ENCODE measurements around the gene CEACAM16.

The CEACAM16 gene

DNA sequence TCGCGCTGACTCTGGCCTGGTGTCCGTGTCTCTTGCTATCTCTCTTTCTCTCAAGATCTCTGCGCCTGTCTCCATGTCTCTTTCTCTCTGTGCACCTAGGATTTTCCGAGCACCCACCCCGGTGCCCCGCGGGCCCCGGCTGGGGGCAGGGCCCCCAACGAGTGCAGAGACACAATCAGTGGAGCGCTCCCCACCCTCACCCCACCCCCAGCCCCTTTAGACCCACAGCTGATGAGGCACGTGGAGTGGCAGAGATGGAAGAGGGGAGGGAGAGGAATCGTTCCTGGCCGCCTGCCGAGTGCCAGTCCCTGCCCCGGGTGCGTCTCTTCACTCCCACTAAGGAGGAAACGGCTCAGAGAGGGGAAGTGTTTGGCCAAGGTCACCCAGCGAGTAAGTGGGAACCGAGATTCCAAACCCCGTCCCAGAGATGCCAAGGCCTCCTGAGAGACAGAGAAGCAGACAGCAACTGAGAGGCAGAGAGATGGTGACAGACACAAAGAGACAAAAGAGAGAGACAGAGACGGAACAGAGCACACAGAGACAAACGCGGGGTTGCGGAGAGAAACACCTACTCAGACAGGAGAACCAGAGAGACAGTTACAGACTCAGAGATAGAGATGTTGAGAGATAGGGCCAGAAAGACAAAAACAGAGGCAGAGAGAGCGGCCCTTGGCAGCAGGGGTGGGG lies 48.9 kb downstream of the CEACAM16 start:
- no peak for DNase-seq

DNA sequence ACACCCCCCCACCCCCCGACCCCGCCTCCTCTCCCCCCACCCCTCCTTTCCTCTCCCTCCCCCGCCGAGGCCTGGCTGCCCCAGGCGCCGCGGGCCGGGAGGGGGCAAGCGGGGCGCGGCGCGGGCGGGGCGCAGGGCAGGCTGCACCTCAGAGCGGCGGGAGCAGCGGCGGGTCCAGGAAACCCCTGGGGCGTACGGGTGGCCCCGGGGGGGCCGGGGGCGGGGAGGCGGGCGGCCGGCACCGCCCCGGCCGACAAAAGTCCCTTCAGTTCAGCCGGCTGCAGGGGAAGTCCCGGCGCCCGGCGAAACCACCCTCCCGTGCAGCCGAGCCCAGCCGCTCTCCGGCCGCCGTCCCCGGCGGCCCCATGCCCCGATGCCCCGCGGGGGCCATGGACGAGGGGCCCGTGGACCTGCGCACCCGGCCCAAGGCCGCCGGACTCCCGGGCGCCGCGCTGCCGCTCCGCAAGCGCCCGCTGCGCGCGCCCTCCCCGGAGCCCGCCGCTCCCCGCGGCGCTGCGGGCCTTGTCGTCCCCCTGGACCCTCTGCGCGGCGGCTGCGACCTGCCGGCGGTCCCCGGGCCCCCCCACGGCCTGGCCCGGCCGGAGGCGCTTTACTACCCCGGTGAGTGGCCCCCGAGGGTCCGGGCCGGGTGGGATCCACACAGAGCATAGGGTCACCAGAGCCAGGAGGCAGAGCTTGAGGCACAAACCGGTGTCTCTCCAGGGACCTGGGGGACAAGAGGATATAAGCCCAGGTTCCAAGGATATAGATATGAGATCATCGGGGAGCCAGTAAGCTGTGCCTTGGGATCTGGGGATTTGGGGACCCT lies 49.7 kb downstream of the CEACAM16 start, which contains the start of gene BCL3:
TSS of gene BCL3 (plus strand) at position 283 of the 829 bp plus-strand sequence. CDS start at position 366, 83 bp downstream.
- no peak for DNase-seq

DNA sequence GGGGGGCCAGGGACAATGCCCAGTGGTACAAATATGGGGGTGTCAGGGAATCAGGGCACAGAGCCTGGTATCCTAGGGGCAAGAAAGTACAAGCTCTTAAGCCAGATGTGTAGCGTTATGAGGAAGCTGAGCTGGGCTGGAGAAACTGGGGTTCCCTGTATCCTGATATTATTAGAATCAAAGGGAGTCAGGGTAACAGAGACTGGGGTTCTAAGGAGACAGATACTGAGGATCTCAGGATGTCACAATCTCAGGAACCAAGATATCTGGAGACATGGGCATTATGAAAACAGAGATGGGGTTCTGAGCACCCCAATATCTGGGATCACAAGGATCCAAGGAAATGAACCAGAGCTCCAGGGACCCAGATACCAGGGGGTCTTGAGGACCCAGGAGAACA lies 50.3 kb downstream of the CEACAM16 start:
- no peak for DNase-seq

DNA sequence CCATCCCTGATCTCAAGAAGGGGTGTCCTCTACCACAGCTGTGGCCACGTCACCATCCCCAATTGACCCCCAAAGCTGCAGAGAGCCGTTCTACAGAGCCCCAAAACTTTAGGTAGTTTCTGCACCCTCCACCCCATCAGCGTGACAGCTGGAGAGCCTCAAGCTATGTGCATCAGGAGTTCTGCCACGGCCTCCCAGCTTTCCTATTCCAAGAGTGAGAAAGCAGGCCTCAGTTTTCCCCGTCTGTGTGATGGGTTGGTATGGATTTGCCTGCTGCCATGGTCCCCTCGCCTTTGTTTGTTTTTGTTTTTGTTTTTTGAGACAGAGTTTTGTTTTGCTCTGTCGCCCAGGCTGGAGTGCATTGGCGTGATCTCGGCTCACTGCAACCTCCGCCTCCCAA lies 51.0 kb downstream of the CEACAM16 start:
- DNase-seq = no peak

DNA sequence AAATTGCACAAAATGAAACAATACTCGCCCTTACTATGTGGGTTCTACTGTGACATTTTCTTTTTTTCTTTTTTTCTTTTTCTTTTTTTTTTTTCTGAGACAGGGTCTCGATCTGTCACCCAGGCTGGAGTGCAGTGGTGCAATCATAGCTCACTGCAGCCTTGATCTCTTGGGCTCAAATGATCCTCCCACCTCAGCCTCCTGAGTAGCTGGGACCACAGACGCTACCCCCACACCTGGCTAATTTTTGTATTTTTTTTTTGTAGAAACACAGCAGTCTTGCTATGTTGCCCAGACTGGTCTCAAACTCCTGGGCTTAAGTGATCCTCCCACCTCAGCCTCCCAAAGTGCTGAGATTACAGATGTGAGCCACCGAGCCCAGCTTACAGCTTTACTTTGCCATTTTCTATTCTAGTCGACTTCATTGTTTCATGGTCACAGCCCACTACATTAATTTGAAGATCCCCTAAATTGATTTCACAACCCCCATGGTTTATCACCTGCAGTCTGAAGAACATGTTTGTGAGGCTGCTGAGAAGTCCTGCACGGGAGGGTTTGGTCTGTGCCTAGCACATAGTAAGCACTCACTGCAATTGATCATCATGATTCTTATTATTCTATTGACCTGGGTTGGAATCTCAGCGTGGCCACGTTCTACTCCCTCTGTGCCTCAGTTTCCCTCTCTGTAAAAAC lies 53.3 kb downstream of the CEACAM16 start:
- DNase-seq = no peak

DNA sequence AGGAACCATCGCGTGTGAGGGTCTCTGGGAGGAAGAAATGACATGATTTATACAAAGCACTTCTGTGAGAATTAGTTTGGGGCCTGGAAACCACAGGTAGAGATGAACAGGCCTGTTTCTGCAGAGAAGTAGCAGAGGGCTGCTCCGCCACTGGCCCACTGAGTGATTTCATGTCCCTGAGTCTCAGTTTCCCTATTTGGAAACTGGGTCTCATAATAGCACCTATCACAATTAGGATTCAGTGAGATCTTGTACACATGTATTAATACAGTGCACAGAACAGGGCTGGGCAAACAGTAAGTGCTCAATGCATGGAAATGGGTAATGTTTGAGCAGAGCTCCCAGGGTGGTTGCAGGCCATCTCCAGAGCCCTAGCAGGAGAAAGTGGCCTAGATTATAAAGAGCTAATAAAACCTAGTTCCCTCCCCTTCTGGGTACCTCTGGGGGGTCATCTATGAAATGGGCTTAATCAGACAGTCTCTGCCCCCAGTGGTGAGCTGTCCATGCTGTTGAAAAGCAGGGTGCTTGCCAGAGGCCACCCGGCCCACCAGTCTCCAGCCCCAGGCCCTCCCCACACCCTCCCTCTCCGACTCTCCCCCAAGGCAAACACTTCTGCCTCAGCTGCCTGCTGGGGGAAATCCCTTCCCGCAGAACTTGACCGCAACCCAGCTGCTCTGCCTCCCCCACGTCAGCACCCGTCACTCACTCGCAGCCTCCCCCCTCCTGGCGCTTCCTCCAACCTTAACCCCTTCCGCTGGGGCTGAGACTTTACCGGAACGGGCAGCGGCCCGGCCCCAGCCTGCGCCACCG lies 54.1 kb downstream of the CEACAM16 start:
- DNase-seq = peak; percentile 53

DNA sequence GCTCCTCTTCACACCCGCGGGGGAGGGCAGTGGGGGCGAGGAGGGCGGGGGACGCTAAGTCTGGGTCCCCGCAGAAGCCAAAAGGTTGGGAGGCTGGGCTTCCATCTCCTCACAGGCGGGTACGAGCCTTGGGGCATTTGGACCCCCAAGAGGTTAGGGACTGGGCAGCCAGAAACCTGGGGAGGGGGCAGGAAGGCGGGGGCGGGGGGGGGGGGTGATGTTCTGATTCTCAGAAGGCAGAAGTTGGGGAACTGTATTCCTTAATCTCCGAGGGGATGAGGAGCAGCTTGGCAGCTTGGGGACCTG lies 54.6 kb downstream of the CEACAM16 start:
- DNase-seq = no peak

DNA sequence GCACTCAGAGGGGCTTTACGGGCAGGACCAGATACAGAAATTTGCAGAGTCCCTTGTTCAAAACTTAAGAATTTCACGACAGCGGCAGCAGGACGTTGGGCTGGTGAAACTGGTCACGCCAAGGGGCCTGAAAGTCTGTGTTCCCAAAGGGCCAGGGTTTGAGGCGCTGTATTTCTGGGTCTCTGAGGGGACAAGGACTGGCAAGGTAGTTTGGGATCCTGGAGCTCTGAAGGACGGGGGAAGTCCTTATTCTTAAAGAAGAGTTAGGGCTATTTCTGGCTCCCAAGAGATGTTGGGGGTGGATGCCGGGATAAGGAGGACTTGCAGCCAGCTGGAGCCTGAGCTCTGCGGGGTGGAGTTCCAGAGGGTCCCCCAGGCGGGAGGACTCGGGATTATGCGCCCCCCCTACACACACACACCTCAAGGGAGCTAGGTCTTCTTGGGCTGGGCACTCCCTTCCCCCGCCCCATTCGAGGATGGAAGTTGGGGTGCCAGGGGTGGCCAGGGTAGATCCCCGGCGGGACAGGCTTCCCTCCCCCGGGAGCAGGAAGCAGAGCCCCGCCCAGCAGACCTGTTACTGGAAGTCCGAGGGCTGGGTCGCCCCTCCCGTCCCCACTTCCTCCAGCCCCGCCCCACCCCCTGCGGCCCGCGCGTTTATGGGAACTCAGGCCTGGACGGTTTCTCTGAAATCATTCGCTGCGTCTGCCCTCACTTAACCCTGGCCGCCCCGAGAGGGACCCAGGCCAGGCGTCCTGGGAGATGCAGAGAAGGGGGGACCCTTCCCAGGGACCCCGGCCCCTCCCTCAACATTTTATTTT lies 55.2 kb downstream of the CEACAM16 start:
- peak; percentile 7 for DNase-seq

DNA sequence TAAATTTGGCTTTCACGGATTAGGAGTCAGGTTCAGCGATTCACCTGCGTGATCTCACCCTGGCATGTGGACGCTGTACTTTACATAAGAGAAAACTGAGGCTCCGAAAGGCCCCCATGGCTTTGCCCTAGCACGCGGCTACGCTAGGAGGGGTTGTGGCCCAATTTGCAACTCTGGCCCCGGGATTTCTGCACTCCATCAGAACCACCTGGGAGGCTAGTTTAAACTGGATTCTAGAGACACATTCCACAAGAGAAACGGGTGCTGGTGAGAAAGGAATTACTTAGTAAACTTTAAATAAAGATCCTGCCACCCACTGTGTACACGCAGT lies 55.8 kb downstream of the CEACAM16 start:
- no peak for DNase-seq

DNA sequence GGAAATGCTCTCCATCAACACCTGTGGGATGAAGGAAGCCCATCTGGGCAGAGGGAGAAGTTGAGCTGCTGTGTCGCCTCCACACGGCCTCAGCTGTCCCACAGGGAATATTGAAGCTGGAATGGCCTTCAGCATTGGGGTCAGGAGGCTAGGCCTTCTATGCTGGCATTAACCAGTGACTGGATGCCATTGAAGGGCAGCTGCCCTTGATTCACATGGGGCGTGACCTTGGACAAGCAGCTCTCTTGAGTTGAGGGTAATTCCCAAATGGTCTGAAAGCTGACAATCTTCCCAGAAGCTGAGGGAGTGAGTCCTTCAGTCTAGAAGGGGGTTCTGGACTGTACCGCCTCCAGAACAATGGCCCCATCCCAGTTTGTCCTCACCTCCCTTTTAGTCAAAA lies 56.3 kb downstream of the CEACAM16 start:
- DNase-seq = no peak

DNA sequence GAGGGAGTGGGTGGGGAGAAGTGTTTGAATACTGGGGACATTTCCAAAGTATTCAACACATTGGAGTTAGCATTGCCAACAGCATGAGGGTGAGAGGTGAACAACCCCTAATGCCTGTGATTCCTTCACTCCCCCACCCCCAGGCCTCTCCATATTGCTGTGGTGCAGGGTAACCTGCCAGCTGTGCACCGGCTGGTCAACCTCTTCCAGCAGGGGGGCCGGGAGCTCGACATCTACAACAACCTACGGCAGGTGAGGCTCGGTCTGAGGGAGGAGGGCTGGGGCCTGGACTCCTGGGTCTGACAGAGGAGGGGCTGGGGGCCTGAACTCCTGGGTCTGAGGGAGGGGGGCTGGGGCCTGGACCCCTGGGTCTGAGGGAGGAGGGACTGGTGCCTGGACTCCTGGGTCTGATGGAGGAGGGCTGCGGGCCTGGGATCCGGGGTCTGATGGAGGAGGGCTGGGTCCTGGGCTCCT lies 57.2 kb downstream of the CEACAM16 start:
- no peak for DNase-seq

DNA sequence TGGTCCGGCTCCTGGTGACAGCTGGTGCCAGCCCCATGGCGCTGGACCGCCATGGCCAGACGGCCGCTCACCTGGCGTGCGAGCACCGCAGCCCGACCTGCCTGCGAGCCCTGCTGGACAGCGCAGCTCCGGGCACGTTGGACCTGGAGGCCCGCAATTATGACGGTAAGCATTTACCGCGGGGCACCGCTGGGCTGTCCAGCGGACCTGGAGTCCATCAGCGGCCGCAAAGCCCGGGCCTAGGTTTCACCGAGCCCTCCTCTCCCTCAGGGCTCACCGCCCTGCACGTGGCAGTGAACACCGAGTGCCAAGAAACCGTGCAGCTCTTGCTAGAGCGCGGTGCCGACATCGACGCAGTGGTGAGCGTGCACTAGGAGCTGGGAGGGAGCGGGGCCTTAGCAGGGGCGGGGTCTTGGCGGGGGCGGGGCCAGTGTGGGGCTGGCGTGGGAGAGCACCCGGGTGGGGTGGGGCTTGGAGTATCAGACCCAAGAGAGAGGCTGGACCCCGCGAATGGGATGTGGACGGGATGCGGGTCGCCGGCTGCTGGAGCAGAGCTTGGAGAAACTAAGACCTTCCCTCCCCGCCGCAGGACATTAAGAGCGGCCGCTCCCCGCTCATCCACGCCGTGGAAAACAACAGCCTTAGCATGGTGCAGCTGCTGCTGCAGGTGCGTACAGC lies 58.2 kb downstream of the CEACAM16 start:
- no peak for DNase-seq

DNA sequence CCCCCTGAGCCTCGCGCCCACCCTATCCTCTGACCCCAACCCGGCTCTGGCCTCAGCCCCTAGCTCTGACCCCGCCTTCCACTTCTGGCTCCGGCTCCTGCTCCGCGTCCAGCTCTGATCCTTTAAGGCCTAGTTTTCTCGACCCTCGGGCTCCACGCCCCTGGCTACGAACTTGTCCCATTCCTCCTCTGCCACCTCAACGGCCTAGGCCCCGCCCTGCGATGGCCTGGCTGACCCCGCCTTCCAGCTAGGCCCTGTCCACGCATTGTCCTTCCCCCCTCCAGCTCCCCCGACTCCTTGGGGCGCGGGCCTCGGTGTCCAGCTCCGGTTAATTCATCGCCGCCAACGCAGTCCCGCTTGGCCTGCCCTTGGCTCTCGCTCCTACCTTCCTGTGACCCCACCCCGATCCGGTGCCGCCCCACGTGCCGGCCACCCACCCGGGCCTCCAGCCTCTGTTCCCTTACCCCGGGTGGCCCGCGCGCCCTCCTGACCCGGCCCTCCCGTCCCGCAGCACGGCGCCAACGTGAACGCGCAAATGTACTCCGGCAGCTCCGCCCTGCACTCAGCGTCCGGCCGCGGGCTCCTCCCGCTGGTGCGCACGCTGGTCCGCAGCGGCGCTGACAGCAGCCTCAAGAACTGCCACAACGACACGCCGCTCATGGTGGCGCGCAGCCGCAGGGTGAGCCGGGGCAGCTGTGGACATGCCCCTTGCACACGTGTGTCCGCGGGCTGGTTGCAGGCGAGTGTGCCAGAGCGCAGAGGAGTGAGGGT lies 59.0 kb downstream of the CEACAM16 start:
- DNase-seq = no peak

DNA sequence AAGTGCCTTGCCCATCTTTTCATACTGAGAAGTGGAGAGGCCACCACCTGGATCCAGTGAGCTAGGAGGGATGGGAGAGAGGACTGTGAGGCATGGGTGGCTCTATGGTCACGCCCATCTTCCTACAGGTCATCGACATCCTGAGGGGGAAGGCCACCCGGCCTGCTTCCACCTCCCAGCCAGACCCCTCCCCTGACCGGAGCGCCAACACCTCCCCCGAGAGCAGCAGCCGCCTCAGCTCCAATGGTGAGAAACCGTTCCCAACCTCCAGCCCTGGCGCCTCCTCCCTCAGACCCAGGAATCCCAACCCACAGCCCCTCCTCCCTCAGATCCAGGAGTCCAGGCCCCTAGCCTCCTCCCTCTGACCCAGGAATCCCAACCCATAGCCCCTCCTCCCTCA lies 59.6 kb downstream of the CEACAM16 start:
- DNase-seq = no peak

DNA sequence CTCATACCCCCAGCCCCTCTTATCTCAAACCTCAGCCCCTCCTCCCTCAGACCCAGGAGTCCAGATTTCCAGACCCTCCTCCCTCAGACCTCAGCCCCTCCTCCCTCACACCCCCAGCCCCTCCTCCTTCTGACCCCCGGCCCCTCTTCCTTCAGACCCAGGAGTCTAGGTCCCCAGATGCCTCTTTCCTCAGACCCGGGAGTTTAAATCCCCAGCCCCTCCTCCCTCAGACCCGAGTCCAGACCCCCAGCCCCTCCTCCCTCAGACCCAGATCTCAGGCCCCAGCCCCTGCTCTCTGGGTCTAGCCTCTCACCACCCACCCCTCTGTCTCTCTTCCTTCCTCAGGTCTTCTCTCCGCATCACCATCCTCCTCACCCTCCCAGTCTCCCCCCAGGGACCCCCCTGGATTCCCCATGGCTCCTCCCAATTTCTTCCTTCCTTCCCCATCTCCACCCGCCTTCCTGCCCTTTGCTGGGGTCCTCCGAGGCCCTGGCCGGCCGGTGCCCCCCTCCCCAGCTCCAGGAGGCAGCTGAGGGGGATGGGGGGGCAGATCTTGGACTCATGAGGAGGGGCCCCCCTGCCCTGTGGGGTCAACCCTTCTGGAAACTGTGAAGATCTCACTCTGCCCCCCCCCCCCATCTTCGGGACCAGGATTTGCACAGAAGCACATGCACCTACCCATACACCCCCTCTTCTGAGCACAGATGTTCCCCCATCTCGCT lies 60.3 kb downstream of the CEACAM16 start:
- no peak for DNase-seq
